ENCODE results near the gene RARB.

Gene RARB

GRCh38 chr3:25611193-25611592 is 183.1 kb downstream of the RARB start:
- no peak for DNase-seq

GRCh38 chr3:25618028-25618427 is 190.0 kb downstream of the RARB start:
- DNase-seq = no peak

- no peak for DNase-seq
These were observed 191.3 kb downstream of the RARB start for GRCh38 chr3:25619382-25619781.

- no peak for DNase-seq
These were observed 192.4 kb downstream of the RARB start for GRCh38 chr3:25620493-25620892.

- no peak for DNase-seq
These were observed 193.0 kb downstream of the RARB start for GRCh38 chr3:25621087-25621486.

GRCh38 chr3:25631989-25632388 is 203.9 kb downstream of the RARB start:
- DNase-seq = no peak

- DNase-seq = no peak
These were observed 205.9 kb downstream of the RARB start for GRCh38 chr3:25633919-25634318.

GRCh38 chr3:25635038-25635437 is 207.0 kb downstream of the RARB start:
- no peak for DNase-seq
